Measurements from ENCODE around the gene MYH10.

MYH10 gene

GRCh38 chr17:8494021-8494420, 136.5 kb downstream of the MYH10 start:
- no peak overlapping the region for H3K4me3 ChIP-seq (ENCODE audit: severe bottlenecking)
- H3K4me1 ChIP-seq (ENCODE audit: insufficient read depth, poor library complexity, severe bottlenecking), result no peaks in the 10 kb centered on the region
- TF ChIP-seq CTCF (IDR thresholded peaks at IDR 0.05; ENCODE audit: poor library complexity, severe bottlenecking), result no peak
- H3K9me3 ChIP-seq (ENCODE audit: severe bottlenecking), result no peaks in the 10 kb centered on the region
- no peaks in the 10 kb centered on the region for H3K27me3 ChIP-seq (ENCODE audit: insufficient read depth, poor library complexity, severe bottlenecking)
- peaks cover 75% of the 10 kb centered on the region for H3K36me3 ChIP-seq (ENCODE audit: low read depth)
- DNase-seq (ENCODE audit: low spot score), result no peak
- ATAC-seq (ENCODE audit: low read depth), result no peak
- H3K27ac ChIP-seq (ENCODE audit: poor library complexity, severe bottlenecking), result no peak overlapping the region

GRCh38 chr17:8492121-8492520, 138.4 kb downstream of the MYH10 start:
- H3K27me3 ChIP-seq (ENCODE audit: insufficient read depth, poor library complexity, severe bottlenecking), result no peaks in the 10 kb centered on the region

GRCh38 chr17:8490256-8491023, 140.1 kb downstream of the MYH10 start:
- H3K4me1 ChIP-seq (ENCODE audit: insufficient read depth, poor library complexity, severe bottlenecking), result no peaks in the 10 kb centered on the region
- ATAC-seq (ENCODE audit: low read depth) (no peak), DNase-seq (ENCODE audit: low spot score) (no peak)
- H3K4me3 ChIP-seq (ENCODE audit: severe bottlenecking), result no peak overlapping the region
- TF ChIP-seq CTCF (IDR thresholded peaks at IDR 0.05; ENCODE audit: poor library complexity, severe bottlenecking), result no peak
- H3K9me3 ChIP-seq (ENCODE audit: severe bottlenecking), result no peaks in the 10 kb centered on the region
- no peaks in the 10 kb centered on the region for H3K27me3 ChIP-seq (ENCODE audit: insufficient read depth, poor library complexity, severe bottlenecking)
- H3K27ac ChIP-seq (ENCODE audit: poor library complexity, severe bottlenecking), result no peak overlapping the region
- peaks cover 85% of the 10 kb centered on the region for H3K36me3 ChIP-seq (ENCODE audit: low read depth)

More at GRCh38 chr17:8492121-8492520, 138.4 kb downstream of the MYH10 start:
- DNase-seq (ENCODE audit: low spot score), result no peak
- no peak overlapping the region for H3K4me3 ChIP-seq (ENCODE audit: severe bottlenecking)
- TF ChIP-seq CTCF (IDR thresholded peaks at IDR 0.05; ENCODE audit: poor library complexity, severe bottlenecking), result no peak
- peaks cover 78% of the 10 kb centered on the region for H3K36me3 ChIP-seq (ENCODE audit: low read depth)
- no peaks in the 10 kb centered on the region for H3K9me3 ChIP-seq (ENCODE audit: severe bottlenecking)
- H3K4me1 ChIP-seq (ENCODE audit: insufficient read depth, poor library complexity, severe bottlenecking), result no peaks in the 10 kb centered on the region
- no peak for ATAC-seq (ENCODE audit: low read depth)
- H3K27ac ChIP-seq (ENCODE audit: poor library complexity, severe bottlenecking), result no peak overlapping the region

GRCh38 chr17:8489841-8490240, 140.7 kb downstream of the MYH10 start:
- H3K27me3 ChIP-seq (ENCODE audit: insufficient read depth, poor library complexity, severe bottlenecking), result no peaks in the 10 kb centered on the region
- H3K36me3 ChIP-seq (ENCODE audit: low read depth), result peaks cover 89% of the 10 kb centered on the region
- no peak overlapping the region for H3K4me3 ChIP-seq (ENCODE audit: severe bottlenecking)
- DNase-seq (ENCODE audit: low spot score) (no peak), ATAC-seq (ENCODE audit: low read depth) (no peak)
- H3K27ac ChIP-seq (ENCODE audit: poor library complexity, severe bottlenecking), result no peak overlapping the region
- no peak for TF ChIP-seq CTCF (IDR thresholded peaks at IDR 0.05; ENCODE audit: poor library complexity, severe bottlenecking)
- no peaks in the 10 kb centered on the region for H3K4me1 ChIP-seq (ENCODE audit: insufficient read depth, poor library complexity, severe bottlenecking)
- no peaks in the 10 kb centered on the region for H3K9me3 ChIP-seq (ENCODE audit: severe bottlenecking)

GRCh38 chr17:8488901-8489300, 141.6 kb downstream of the MYH10 start:
- no peaks in the 10 kb centered on the region for H3K4me1 ChIP-seq (ENCODE audit: insufficient read depth, poor library complexity, severe bottlenecking)
- no peak overlapping the region for H3K27ac ChIP-seq (ENCODE audit: poor library complexity, severe bottlenecking)
- DNase-seq (ENCODE audit: low spot score), result no peak
- peaks cover 90% of the 10 kb centered on the region for H3K36me3 ChIP-seq (ENCODE audit: low read depth)
- H3K27me3 ChIP-seq (ENCODE audit: insufficient read depth, poor library complexity, severe bottlenecking), result no peaks in the 10 kb centered on the region
- H3K9me3 ChIP-seq (ENCODE audit: severe bottlenecking), result no peaks in the 10 kb centered on the region
- peak; percentile 62 for ATAC-seq (ENCODE audit: low read depth)
- no peak for TF ChIP-seq CTCF (IDR thresholded peaks at IDR 0.05; ENCODE audit: poor library complexity, severe bottlenecking)
- H3K4me3 ChIP-seq (ENCODE audit: severe bottlenecking), result no peak overlapping the region

All from RWPE2 (cell line).